ENCODE results near the gene ORAI2.

ORAI2 gene

GRCh38 chr7:102457352-102457924, 24.1 kb downstream of the ORAI2 start:
- Histone ChIP-seq H3K4me3 (replicated peaks; ENCODE audit: insufficient read depth, low read length) (no peak overlapping the region), H3K27ac (replicated peaks) (no peak overlapping the region), H3K27me3 (ENCODE audit: insufficient read depth, poor library complexity, severe bottlenecking) (no peaks in the 10 kb centered on the region)
- no peak for DNase-seq (ENCODE audit: low read depth in 1 of 2, low spot score in 1 of 2)
- TF ChIP-seq SPI1 (IDR thresholded peaks at IDR 0.05; ENCODE audit: borderline replicate concordance, low read depth) (no peak), POLR2AphosphoS5 (IDR thresholded peaks at IDR 0.05; ENCODE audit: low read depth) (peak; percentile 12; the same call in 1 of the 2 replicates), REST (IDR thresholded peaks at IDR 0.05; ENCODE audit: insufficient replicate concordance, low read depth) (no peak)

GRCh38 chr7:102459221-102459844, 26.0 kb downstream of the ORAI2 start:
- no peak for TF ChIP-seq GABPA (IDR thresholded peaks at IDR 0.05; ENCODE audit: low read depth)
- no peak for TF ChIP-seq CTCF (IDR thresholded peaks at IDR 0.05; ENCODE audit: insufficient read depth, low read length)
- TF ChIP-seq REST (IDR thresholded peaks at IDR 0.05; ENCODE audit: insufficient replicate concordance, low read depth): no peak
- TF ChIP-seq SPI1 (IDR thresholded peaks at IDR 0.05; ENCODE audit: borderline replicate concordance, low read depth): no peak
- no peak for TF ChIP-seq POLR2AphosphoS5 (IDR thresholded peaks at IDR 0.05; ENCODE audit: low read depth)

GRCh38 chr7:102460467-102460866, 27.1 kb downstream of the ORAI2 start:
- Histone ChIP-seq H3K27me3 (ENCODE audit: insufficient read depth, poor library complexity, severe bottlenecking) (no peaks in the 10 kb centered on the region), H3K27ac (replicated peaks) (no peak overlapping the region), H3K4me3 (replicated peaks; ENCODE audit: insufficient read depth, low read length) (no peak overlapping the region)
- DNase-seq (ENCODE audit: low read depth in 1 of 2, low spot score in 1 of 2): no peak
- TF ChIP-seq POLR2AphosphoS5 (IDR thresholded peaks at IDR 0.05; ENCODE audit: low read depth): no peak
- no peak for TF ChIP-seq REST (IDR thresholded peaks at IDR 0.05; ENCODE audit: insufficient replicate concordance, low read depth)
- no peak for TF ChIP-seq GABPA (IDR thresholded peaks at IDR 0.05; ENCODE audit: low read depth)
- no peak for TF ChIP-seq CTCF (IDR thresholded peaks at IDR 0.05; ENCODE audit: insufficient read depth, low read length)

More at GRCh38 chr7:102459221-102459844, 26.0 kb downstream of the ORAI2 start:
- no peak for DNase-seq (ENCODE audit: low read depth in 1 of 2, low spot score in 1 of 2)
- Histone ChIP-seq H3K27me3 (ENCODE audit: insufficient read depth, poor library complexity, severe bottlenecking) (no peaks in the 10 kb centered on the region), H3K4me3 (replicated peaks; ENCODE audit: insufficient read depth, low read length) (no peak overlapping the region), H3K27ac (replicated peaks) (no peak overlapping the region)
